ENCODE results near the gene CPXCR1. TPM values are rescaled to one million over a fixed set of nuclear protein-coding genes. Genes with fewer than 3 reads are reported as not detected.
"Not testable (repeated sequence)": the region's sequence is repeated elsewhere in the genome, so short reads cannot be mapped to it uniquely, and the experiment has no call there.

CPXCR1 gene
- not detected in 2 replicates for total RNA-seq (2014; rRNA removed; shearing (Covaris generic))

DNA sequence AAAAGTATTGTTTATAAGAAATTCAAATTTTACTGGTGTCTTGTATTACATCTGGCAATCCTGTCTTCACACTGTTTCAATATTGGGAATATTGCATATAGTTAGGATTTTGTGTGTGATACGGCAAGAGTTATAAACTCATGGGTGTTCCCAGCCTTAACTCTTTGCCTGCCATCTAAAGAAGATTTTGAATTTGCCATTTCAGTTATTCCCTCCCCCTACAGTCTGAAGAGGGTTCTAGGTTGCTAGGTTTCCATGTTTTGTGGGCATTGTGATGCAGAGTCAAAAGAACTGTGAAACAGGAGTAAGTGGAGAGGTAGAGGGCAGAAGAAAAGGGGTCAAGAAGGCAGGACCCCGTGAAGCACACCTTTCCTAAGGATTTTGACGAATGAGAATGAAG is at the start of gene CPXCR1:
Gene CPXCR1 (plus strand): TSS at position 301 of the 400 bp plus-strand sequence. CDS start 6,190 bp downstream, outside the sequence.
- DNase-seq: no peak
- H3K27me3 ChIP-seq (ENCODE audit: control insufficient read depth, insufficient read depth, low read length): no peaks in the 10 kb centered on the region
- H3K36me3 ChIP-seq (replicated peaks; ENCODE audit: control insufficient read depth, insufficient read depth, low read length): no peaks in the 10 kb centered on the region
- no peak within 1 kb of the TSS for H3K4me3 ChIP-seq (ENCODE audit: insufficient read depth, low read depth, low read length)

- H3K27me3 ChIP-seq (ENCODE audit: control insufficient read depth, insufficient read depth, low read length): no peaks in the 10 kb centered on the region
- no peak for DNase-seq
- H3K4me3 ChIP-seq (ENCODE audit: insufficient read depth, low read depth, low read length): no peak overlapping the region
- H3K36me3 ChIP-seq (replicated peaks; ENCODE audit: control insufficient read depth, insufficient read depth, low read length): no peaks in the 10 kb centered on the region
Observed at GRCh38 chrX:88735835-88736234, 11.2 kb upstream of the CPXCR1 start.

DNA sequence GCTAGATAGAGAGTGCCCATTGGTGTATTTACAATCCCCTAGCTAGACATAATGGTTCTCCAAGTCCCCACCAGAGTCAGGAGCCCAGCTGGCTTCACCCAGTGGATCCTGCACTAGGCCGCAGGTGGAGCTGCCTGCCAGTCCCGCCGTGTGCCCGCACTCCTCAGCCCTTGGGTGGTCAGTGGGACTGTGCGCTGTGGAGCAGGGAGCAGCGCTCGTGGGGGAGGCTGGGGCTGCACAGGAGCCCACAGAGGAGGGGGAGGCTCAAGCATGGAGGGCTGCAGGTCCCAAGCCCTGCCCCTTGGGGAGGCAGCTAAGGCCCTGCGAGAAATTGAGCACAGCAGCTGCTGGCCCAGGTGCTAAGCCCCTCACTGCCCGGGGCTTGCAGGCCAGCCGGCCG is 810 bp upstream of the CPXCR1 start:
- H3K27me3 ChIP-seq (ENCODE audit: control insufficient read depth, insufficient read depth, low read length); H3K36me3 ChIP-seq (replicated peaks; ENCODE audit: control insufficient read depth, insufficient read depth, low read length); H3K4me3 ChIP-seq (ENCODE audit: insufficient read depth, low read depth, low read length); DNase-seq: not testable (repeated sequence)

GRCh38 chrX:88752339-88752738 is 5.3 kb downstream of the CPXCR1 start:
- not testable (repeated sequence) for H3K4me3 ChIP-seq (ENCODE audit: insufficient read depth, low read depth, low read length); H3K27me3 ChIP-seq (ENCODE audit: control insufficient read depth, insufficient read depth, low read length); DNase-seq; H3K36me3 ChIP-seq (replicated peaks; ENCODE audit: control insufficient read depth, insufficient read depth, low read length)

DNA sequence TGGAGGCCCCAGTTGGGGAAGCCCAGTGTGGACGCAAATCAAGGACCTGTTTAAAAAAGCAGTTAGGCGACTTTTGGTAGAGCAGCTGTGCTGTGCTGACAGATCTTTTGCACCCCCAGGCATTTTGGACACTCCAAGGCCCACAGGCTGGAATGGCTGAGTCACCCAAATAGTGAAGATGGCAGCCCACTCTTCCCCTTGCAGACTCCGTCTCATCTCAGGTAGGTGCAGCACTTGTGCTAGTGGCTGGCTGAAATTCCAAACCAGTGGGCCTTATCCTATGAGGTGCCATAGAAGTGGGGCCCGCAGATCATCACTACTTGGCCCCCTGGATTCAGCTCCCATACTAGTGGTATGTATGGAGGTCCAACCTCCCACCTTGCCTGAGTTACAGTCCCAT is 42.8 kb downstream of the CPXCR1 start:
- no peak for DNase-seq

More for the DNA sequence above, 42.8 kb downstream of the CPXCR1 start:
- no peaks in the 10 kb centered on the region for H3K27me3 ChIP-seq (ENCODE audit: control insufficient read depth, insufficient read depth, low read length)
- H3K36me3 ChIP-seq (replicated peaks; ENCODE audit: control insufficient read depth, insufficient read depth, low read length): no peaks in the 10 kb centered on the region
- H3K4me3 ChIP-seq (ENCODE audit: insufficient read depth, low read depth, low read length): no peak overlapping the region

All from H7 (cell line).